Mesothelial cell of epicardium (in vitro differentiated cells): Measurements from ENCODE around the gene TXNDC12. TPM values are rescaled to one million over a fixed set of nuclear protein-coding genes. Genes with fewer than 3 reads are reported as not detected.
A peak's percentile ranks its signal among the peaks of the same experiment; 100 is the strongest.

Source experiments
- DNase-seq, 2 experiments: peaks; one replicate each; pipeline ENCODE4 v3.0.0; 2021; ENCODE audit warnings: low spot score in 2 of 2; ENCODE audit not compliant: unreplicated experiment in 2 of 2
- H3K27ac Mint-ChIP-seq: 2 replicates; pipeline ENCODE4 v1.8.0; 2021; ENCODE audit warnings: mixed read lengths
- H3K27me3 Mint-ChIP-seq: 2 replicates; pipeline ENCODE4 v1.8.0; 2021; ENCODE audit warnings: low read depth, mixed read lengths
- H3K36me3 Mint-ChIP-seq: 2 replicates; pipeline ENCODE4 v1.8.0; 2021; ENCODE audit warnings: mixed read lengths
- H3K4me1 Mint-ChIP-seq: 2 replicates; pipeline ENCODE4 v1.8.0; 2021; ENCODE audit warnings: mixed read lengths
- H3K4me3 Mint-ChIP-seq: 2 replicates; pipeline ENCODE4 v1.8.0; 2021; ENCODE audit warnings: mild to moderate bottlenecking, moderate library complexity, mixed read lengths
- H3K9me3 Mint-ChIP-seq: 2 replicates; pipeline ENCODE4 v1.8.0; 2021; ENCODE audit warnings: mixed read lengths
- total RNA-seq: library from RNA; stranded (reverse); gene quantifications from 3 replicates; pipeline ENCODE4 v1.2.1, GENCODE V29; 2021
- TF ChIP-seq, protein P1 (sequence below): fragments of 200-600 bp; sonication (generic); IDR thresholded peaks from one replicate; pipeline ENCODE4 v1.5.0; 2021; ENCODE audit warnings: antibody characterized with exemption; ENCODE audit not compliant: unreplicated experiment

The TXNDC12 gene
- total RNA-seq, 1 donor from 2014 or later, result 46.7 TPM

- TF ChIP-seq, protein P1, sequence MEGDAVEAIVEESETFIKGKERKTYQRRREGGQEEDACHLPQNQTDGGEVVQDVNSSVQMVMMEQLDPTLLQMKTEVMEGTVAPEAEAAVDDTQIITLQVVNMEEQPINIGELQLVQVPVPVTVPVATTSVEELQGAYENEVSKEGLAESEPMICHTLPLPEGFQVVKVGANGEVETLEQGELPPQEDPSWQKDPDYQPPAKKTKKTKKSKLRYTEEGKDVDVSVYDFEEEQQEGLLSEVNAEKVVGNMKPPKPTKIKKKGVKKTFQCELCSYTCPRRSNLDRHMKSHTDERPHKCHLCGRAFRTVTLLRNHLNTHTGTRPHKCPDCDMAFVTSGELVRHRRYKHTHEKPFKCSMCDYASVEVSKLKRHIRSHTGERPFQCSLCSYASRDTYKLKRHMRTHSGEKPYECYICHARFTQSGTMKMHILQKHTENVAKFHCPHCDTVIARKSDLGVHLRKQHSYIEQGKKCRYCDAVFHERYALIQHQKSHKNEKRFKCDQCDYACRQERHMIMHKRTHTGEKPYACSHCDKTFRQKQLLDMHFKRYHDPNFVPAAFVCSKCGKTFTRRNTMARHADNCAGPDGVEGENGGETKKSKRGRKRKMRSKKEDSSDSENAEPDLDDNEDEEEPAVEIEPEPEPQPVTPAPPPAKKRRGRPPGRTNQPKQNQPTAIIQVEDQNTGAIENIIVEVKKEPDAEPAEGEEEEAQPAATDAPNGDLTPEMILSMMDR, result no peak
- Mint-ChIP-seq H3K36me3 (peaks cover 20% of the 10 kb centered on the region), H3K27me3 (no peaks in the 10 kb centered on the region), H3K9me3 (peaks cover 3% of the 10 kb centered on the region), H3K27ac (no peak overlapping the region), H3K4me3 (no peak overlapping the region), H3K4me1 (no peaks in the 10 kb centered on the region)
- DNase-seq, result no peak
Observed at GRCh38 chr1:52045236-52045635, 9.8 kb downstream of the TXNDC12 start.

GRCh38 chr1:52041551-52042185, 13.3 kb downstream of the TXNDC12 start:
- H3K9me3 Mint-ChIP-seq, result peaks cover 3% of the 10 kb centered on the region
- H3K36me3 Mint-ChIP-seq, result peaks cover 23% of the 10 kb centered on the region
- no peaks in the 10 kb centered on the region for H3K27me3 Mint-ChIP-seq
- DNase-seq, result no peak
- H3K4me3 Mint-ChIP-seq, result no peak overlapping the region
- TF ChIP-seq, protein P1, result no peak
- H3K27ac Mint-ChIP-seq, result no peak overlapping the region
- H3K4me1 Mint-ChIP-seq, result no peaks in the 10 kb centered on the region

DNA sequence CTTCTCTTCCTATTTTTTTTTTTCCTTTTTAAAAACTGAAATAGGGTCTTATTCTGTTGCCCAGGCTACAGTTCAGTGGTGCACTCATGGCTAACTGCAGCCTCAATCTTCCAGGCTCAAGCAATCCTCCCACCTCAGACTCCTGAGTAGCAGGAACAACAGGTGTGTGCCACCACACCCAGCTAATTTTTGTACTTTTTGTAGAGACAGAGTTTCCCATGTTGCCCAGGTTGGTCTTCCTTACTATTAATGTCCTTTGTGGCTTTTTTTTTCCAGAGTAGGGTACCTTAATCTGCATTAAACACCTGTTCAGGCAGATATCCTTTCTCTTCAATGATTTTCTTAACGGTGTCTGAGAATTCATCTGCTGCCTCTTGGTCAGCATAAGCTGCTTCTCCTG, 17.1 kb downstream of the TXNDC12 start:
- Mint-ChIP-seq H3K27me3 (no peaks in the 10 kb centered on the region), H3K4me3 (no peak overlapping the region), H3K27ac (no peak overlapping the region), H3K36me3 (peaks cover 19% of the 10 kb centered on the region), H3K4me1 (peaks cover 6% of the 10 kb centered on the region), H3K9me3 (no peaks in the 10 kb centered on the region)
- TF ChIP-seq, protein P1, result no peak
- no peak for DNase-seq

- peaks cover 11% of the 10 kb centered on the region for H3K4me1 Mint-ChIP-seq
- H3K4me3 Mint-ChIP-seq, result no peak overlapping the region
- TF ChIP-seq, protein P1, result no peak
- H3K27ac Mint-ChIP-seq, result no peak overlapping the region
- H3K27me3 Mint-ChIP-seq, result no peaks in the 10 kb centered on the region
- DNase-seq, result no peak
- peaks cover 19% of the 10 kb centered on the region for H3K36me3 Mint-ChIP-seq
- H3K9me3 Mint-ChIP-seq, result no peaks in the 10 kb centered on the region
Observed at GRCh38 chr1:52037402-52037814, 17.6 kb downstream of the TXNDC12 start.

DNA sequence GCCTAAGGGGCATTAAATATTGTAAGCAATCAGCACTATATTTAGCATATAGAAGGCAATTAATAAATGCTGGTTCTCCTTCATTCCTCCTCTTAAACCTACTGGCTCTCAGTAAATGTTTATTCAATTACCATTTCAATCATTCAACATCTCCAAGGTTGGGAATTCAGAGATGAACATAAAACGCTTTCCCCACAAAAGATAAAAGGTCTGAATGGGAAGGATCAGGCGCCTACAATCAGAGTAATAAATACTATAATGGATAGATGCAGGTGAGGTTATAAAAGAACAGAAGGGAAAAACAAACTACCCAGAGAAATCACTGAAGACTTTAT, 21.0 kb downstream of the TXNDC12 start:
- peak overlapping the region; percentile 93 for H3K4me3 Mint-ChIP-seq
- no peak for DNase-seq
- peaks cover 29% of the 10 kb centered on the region for H3K4me1 Mint-ChIP-seq
- peaks cover 13% of the 10 kb centered on the region for H3K36me3 Mint-ChIP-seq
- TF ChIP-seq, protein P1, result no peak
- H3K27me3 Mint-ChIP-seq, result no peaks in the 10 kb centered on the region
- H3K27ac Mint-ChIP-seq, result peak overlapping the region; percentile 96
- no peaks in the 10 kb centered on the region for H3K9me3 Mint-ChIP-seq
